CD4-positive, alpha-beta T cell (primary cell): ENCODE measurements around the gene MAPK4. TPM values are rescaled to one million over a fixed set of nuclear protein-coding genes. Genes with fewer than 3 reads are reported as not detected.

Experiments
- ATAC-seq: fragments of 200-7000 bp; cut with Tn5 transposase; one replicate; pipeline ENCODE4 v1.10.0; 2022; ENCODE audit warnings: mild to moderate bottlenecking; ENCODE audit not compliant: poor library complexity
- CTCF ChIA-PET: fragments of 350-600 bp; sonication (Branson Sonifier 250); formaldehyde crosslinking; loops from one replicate; lab custom pipeline; 2021; ENCODE audit warnings: antibody characterized with exemption, inconsistent platforms; lab: Charles Lee
- POLR2A ChIA-PET: fragments of 350-600 bp; sonication (Branson Sonifier 250); formaldehyde crosslinking; loops from one replicate; lab custom pipeline; 2021; ENCODE audit warnings: antibody characterized with exemption, inconsistent platforms; lab: Charles Lee
- DNase-seq, 14 experiments: peaks; one replicate each; pipeline ENCODE4 v3.0.0-alpha.2; 2013 to 2020; ENCODE audit warnings: mixed read lengths in 2 of 14
- H3K27ac ChIP-seq, 2 donors: one replicate each; pipeline versions ENCODE4 v1.5.1 to v1.7.0; 2013; ENCODE audit warnings: low read length in 2 of 2, low read depth in 1 of 2, mild to moderate bottlenecking in 1 of 2
- H3K27me3 ChIP-seq, 2 experiments: 1 replicate in 1 of 2; 2 replicates in 1 of 2; pipeline versions ENCODE4 v1.6.1 to v1.7.0; 2013; ENCODE audit warnings: low read length in 2 of 2, control low read depth in 1 of 2, mild to moderate bottlenecking in 1 of 2, moderate library complexity in 1 of 2; ENCODE audit not compliant: insufficient read depth in 2 of 2, control insufficient read depth in 1 of 2
- H3K36me3 ChIP-seq: one replicate; pipeline ENCODE4 v1.6.1; 2013; ENCODE audit warnings: low read length, control low read depth; ENCODE audit not compliant: insufficient read depth
- H3K4me1 ChIP-seq: one replicate; pipeline ENCODE4 v1.6.1; 2013; ENCODE audit warnings: low read length, control low read depth; ENCODE audit not compliant: insufficient read depth
- H3K4me3 ChIP-seq: one replicate; pipeline ENCODE4 v1.5.1; 2013; ENCODE audit warnings: mild to moderate bottlenecking, low read length, moderate library complexity
- H3K9me3 ChIP-seq, 2 experiments: 1 replicate in 1 of 2; 2 replicates in 1 of 2; pipeline versions ENCODE4 v1.6.1 to v1.7.0; 2013; ENCODE audit warnings: low read length in 2 of 2, mild to moderate bottlenecking in 2 of 2, control low read depth in 1 of 2, moderate library complexity in 1 of 2; ENCODE audit not compliant: control insufficient read depth in 1 of 2, insufficient read depth in 1 of 2
- H3K27ac Mint-ChIP-seq: one replicate; pipeline ENCODE4 v1.8.0; 2020; ENCODE audit warnings: mixed read lengths
- H3K27me3 Mint-ChIP-seq: one replicate; pipeline ENCODE4 v1.8.0; 2021; ENCODE audit warnings: mixed read lengths
- H3K36me3 Mint-ChIP-seq: one replicate; pipeline ENCODE4 v1.8.0; 2021; ENCODE audit warnings: low read depth, mixed read lengths
- H3K4me1 Mint-ChIP-seq: one replicate; pipeline ENCODE4 v1.8.0; 2021; ENCODE audit warnings: low read depth, mixed read lengths
- H3K4me3 Mint-ChIP-seq: one replicate; pipeline ENCODE4 v1.8.0; 2020; ENCODE audit warnings: mild to moderate bottlenecking, mixed read lengths
- H3K9me3 Mint-ChIP-seq: one replicate; pipeline ENCODE4 v1.8.0; 2020; ENCODE audit warnings: mixed read lengths
- CTCF ChIP-seq: fragments of 200-600 bp; IDR thresholded peaks from one replicate; pipeline ENCODE4 v1.8.0; 2022; ENCODE audit warnings: antibody characterized with exemption, mild to moderate bottlenecking
- intact Hi-C, 2 experiments: fragments of 100-400 bp; cut with DNase I in 1 of 2; cut with micrococcal nuclease in 1 of 2; formaldehyde crosslinking; loops; one replicate each; pipeline versions ENCODE4 v1.15.1 to v1.9.0; 2023 to 2025; cut with DNase I, micrococcal nuclease
- total RNA-seq, 174 experiments: library from RNA in 2 of 174; stranded (reverse) in 2 of 174; gene quantifications; one replicate each; pipeline ENCODE4 v1.2.3 and lab custom pipeline; 2021 to 2026

Gene MAPK4
- total RNA-seq, 2 experiments from 2014 or later: not detected

GRCh38 chr18:50680966-50681365, 121.1 kb downstream of the MAPK4 start:
- Mint-ChIP-seq H3K9me3 (no peaks in the 10 kb centered on the region), H3K4me3 (no peak overlapping the region), H3K27me3 (peaks cover 6% of the 10 kb centered on the region), H3K4me1 (no peaks in the 10 kb centered on the region), H3K36me3 (no peaks in the 10 kb centered on the region), H3K27ac (no peak overlapping the region)
- H3K4me1 ChIP-seq: no peaks in the 10 kb centered on the region
- CTCF ChIA-PET: no interaction called here
- H3K4me3 ChIP-seq: no peak overlapping the region
- H3K36me3 ChIP-seq: no peaks in the 10 kb centered on the region
- no peak for DNase-seq
- POLR2A ChIA-PET: no interaction called here
- no peak for ATAC-seq
- H3K27me3 ChIP-seq: peaks cover 0 to 2% of the 10 kb centered on the region in 2 experiments
- intact Hi-C loops: no loop called here
- H3K9me3 ChIP-seq: peaks cover 0 to 4% of the 10 kb centered on the region in 2 experiments
- no peak for TF ChIP-seq CTCF
- H3K27ac ChIP-seq: no peak overlapping the region

- H3K27me3 ChIP-seq: peaks cover 0 to 2% of the 10 kb centered on the region in 2 experiments
- no peak overlapping the region for H3K27ac ChIP-seq
- no peak overlapping the region for H3K4me3 ChIP-seq
- ATAC-seq (no peak), DNase-seq (no peak)
- H3K36me3 ChIP-seq: no peaks in the 10 kb centered on the region
- POLR2A ChIA-PET: no interaction called here
- H3K9me3 ChIP-seq: peaks cover 0 to 4% of the 10 kb centered on the region in 2 experiments
- Mint-ChIP-seq H3K9me3 (no peaks in the 10 kb centered on the region), H3K4me3 (no peak overlapping the region), H3K36me3 (no peaks in the 10 kb centered on the region), H3K4me1 (no peaks in the 10 kb centered on the region), H3K27me3 (peaks cover 13% of the 10 kb centered on the region), H3K27ac (no peak overlapping the region)
- no peaks in the 10 kb centered on the region for H3K4me1 ChIP-seq
- intact Hi-C loops: no loop called here
- CTCF ChIA-PET: no interaction called here
- no peak for TF ChIP-seq CTCF
Observed at GRCh38 chr18:50682852-50683251, 123.0 kb downstream of the MAPK4 start.

DNA sequence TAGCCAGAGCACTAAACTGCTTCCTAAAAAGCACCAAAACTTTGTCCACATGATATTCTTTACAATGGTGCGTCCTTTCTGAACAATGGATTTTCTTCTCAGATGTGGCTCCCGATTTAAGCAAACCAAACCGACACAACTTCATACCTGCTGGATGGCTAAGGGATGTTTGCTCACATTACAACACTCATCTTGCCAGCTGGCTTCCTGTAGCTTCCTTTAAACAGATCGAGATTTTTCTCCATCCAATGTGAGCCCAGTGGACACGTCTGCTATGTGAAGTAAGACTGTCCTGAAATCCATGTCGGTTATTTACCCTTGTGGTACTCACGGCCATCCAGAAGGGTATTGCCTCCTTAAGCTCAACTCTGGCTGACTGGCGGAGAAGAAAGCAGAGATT, 126.5 kb downstream of the MAPK4 start:
- Mint-ChIP-seq H3K36me3 (no peaks in the 10 kb centered on the region), H3K27ac (no peak overlapping the region), H3K9me3 (no peaks in the 10 kb centered on the region), H3K27me3 (peaks cover 16% of the 10 kb centered on the region), H3K4me1 (no peaks in the 10 kb centered on the region), H3K4me3 (no peak overlapping the region)
- POLR2A ChIA-PET: no interaction called here
- Histone ChIP-seq H3K4me1 (no peaks in the 10 kb centered on the region), H3K27ac (no peak overlapping the region), H3K9me3 (no peaks in the 10 kb centered on the region), H3K27me3 (peaks cover 0 to 2% of the 10 kb centered on the region in 2 experiments), H3K4me3 (no peak overlapping the region), H3K36me3 (no peaks in the 10 kb centered on the region)
- intact Hi-C loops: no loop called here
- CTCF ChIA-PET: no interaction called here
- DNase-seq (no peak), ATAC-seq (no peak)
- TF ChIP-seq CTCF: no peak
